Fibroblast of the aortic adventitia (primary cell): Measurements from ENCODE around the gene DVL1. TPM values are rescaled to one million over a fixed set of nuclear protein-coding genes. Genes with fewer than 3 reads are reported as not detected.

ENCODE experiments used
- DNase-seq: peaks from one replicate; pipeline ENCODE4 v3.0.0-alpha.2; 2010; ENCODE audit warnings: low read depth
- H3K4me3 ChIP-seq: 2 replicates; pipeline ENCODE4 v1.5.1; 2011; ENCODE audit warnings: low read depth, mild to moderate bottlenecking, control low read depth, low read length, moderate library complexity
- total RNA-seq: library from RNA; depleted of rRNA; stranded (reverse); fragments of >200 nt; gene quantifications from 2 replicates; pipeline ENCODE4 v1.2.3, GENCODE V29; 2012; ENCODE audit warnings: low replicate concordance
- TF ChIP-seq, protein P1 (sequence below): IDR thresholded peaks from 2 replicates; pipeline ENCODE4 v1.5.1; 2011; ENCODE audit warnings: mild to moderate bottlenecking, low read length, control low read depth, inconsistent platforms; ENCODE audit not compliant: insufficient read depth

The DVL1 gene
- total RNA-seq, 1 donor = 89.0 TPM

DNA sequence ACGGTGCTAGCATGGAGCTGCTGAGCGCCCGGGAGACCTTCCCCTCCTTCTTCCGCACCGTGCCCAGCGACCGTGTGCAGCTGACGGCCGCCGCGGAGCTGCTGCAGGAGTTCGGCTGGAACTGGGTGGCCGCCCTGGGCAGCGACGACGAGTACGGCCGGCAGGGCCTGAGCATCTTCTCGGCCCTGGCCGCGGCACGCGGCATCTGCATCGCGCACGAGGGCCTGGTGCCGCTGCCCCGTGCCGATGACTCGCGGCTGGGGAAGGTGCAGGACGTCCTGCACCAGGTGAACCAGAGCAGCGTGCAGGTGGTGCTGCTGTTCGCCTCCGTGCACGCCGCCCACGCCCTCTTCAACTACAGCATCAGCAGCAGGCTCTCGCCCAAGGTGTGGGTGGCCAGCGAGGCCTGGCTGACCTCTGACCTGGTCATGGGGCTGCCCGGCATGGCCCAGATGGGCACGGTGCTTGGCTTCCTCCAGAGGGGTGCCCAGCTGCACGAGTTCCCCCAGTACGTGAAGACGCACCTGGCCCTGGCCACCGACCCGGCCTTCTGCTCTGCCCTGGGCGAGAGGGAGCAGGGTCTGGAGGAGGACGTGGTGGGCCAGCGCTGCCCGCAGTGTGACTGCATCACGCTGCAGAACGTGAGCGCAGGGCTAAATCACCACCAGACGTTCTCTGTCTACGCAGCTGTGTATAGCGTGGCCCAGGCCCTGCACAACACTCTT is 17.0 kb downstream of the DVL1 start:
- no peak for DNase-seq
- no peak overlapping the region for H3K4me3 ChIP-seq
- TF ChIP-seq, protein P1, sequence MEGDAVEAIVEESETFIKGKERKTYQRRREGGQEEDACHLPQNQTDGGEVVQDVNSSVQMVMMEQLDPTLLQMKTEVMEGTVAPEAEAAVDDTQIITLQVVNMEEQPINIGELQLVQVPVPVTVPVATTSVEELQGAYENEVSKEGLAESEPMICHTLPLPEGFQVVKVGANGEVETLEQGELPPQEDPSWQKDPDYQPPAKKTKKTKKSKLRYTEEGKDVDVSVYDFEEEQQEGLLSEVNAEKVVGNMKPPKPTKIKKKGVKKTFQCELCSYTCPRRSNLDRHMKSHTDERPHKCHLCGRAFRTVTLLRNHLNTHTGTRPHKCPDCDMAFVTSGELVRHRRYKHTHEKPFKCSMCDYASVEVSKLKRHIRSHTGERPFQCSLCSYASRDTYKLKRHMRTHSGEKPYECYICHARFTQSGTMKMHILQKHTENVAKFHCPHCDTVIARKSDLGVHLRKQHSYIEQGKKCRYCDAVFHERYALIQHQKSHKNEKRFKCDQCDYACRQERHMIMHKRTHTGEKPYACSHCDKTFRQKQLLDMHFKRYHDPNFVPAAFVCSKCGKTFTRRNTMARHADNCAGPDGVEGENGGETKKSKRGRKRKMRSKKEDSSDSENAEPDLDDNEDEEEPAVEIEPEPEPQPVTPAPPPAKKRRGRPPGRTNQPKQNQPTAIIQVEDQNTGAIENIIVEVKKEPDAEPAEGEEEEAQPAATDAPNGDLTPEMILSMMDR = no peak

- H3K4me3 ChIP-seq = no peak within 1 kb of the TSS
- no peak for DNase-seq
- TF ChIP-seq, protein P1 = no peak
Measured at GRCh38 chr1:1331068-1331965, 17.9 kb downstream of the DVL1 start, which contains the start of gene TAS1R3. TSS of gene TAS1R3 (plus strand) at chr1:1331280. CDS start at chr1:1331346, 66 bp downstream.

DNA sequence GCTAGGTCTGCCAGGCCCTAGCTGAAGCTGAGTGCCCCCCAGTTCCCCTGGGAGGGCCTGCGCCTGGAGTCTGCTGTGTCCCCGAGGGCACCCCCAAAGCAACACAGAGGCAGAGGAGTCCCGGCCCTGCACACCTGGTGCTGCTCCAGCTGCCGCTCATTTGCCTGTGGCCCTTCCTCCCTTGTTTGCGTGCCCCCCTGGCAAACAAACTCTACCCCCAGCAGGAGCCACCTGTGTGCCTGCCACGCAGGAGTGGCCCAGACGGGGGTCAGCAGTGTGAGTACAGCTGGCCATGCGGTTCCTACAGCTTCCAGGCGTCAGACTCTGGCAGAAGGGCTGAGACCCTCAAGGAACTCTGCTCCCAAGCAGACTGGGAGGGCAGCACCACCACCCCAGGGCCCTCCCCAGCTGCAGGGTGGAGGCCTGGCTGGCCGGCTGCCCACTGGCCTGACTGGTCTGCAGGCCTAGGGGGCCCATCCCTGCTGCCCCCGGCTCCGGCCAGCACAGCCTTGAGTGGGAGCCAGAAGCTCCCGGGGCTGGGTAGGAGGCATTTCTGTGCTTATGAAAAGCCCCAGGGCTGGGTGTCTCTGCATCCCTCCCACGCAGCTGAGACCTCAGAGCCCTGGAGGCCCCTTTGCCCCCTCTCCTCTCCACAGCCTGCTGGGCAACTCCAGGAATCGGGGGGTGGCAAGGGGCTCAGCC is 18.7 kb downstream of the DVL1 start:
- peak; percentile 35 for DNase-seq
- TF ChIP-seq, protein P1 = no peak
- H3K4me3 ChIP-seq = no peak overlapping the region

GRCh38 chr1:1329304-1330210 is 19.7 kb downstream of the DVL1 start:
- no peak overlapping the region for H3K4me3 ChIP-seq
- TF ChIP-seq, protein P1 = no peak
- DNase-seq = no peak

DNA sequence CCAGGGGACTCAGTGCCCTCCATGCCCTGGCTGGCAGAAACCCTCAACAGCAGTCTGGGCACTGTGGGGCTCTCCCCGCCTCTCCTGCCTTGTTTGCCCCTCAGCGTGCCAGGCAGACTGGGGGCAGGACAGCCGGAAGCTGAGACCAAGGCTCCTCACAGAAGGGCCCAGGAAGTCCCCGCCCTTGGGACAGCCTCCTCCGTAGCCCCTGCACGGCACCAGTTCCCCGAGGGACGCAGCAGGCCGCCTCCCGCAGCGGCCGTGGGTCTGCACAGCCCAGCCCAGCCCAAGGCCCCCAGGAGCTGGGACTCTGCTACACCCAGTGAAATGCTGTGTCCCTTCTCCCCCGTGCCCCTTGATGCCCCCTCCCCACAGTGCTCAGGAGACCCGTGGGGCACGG is 21.0 kb downstream of the DVL1 start:
- no peak for DNase-seq
- H3K4me3 ChIP-seq = no peak overlapping the region
- TF ChIP-seq, protein P1 = no peak

DNA sequence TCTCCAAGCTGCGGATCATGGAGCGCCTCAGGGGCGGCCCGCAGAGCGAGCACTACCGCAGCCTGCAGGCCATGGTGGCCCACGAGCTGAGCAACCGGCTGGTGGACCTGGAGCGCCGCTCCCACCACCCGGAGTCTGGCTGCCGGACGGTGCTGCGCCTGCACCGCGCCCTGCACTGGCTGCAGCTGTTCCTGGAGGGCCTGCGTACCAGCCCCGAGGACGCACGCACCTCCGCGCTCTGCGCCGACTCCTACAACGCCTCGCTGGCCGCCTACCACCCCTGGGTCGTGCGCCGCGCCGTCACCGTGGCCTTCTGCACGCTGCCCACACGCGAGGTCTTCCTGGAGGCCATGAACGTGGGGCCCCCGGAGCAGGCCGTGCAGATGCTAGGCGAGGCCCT is 21.9 kb downstream of the DVL1 start:
- H3K4me3 ChIP-seq = no peak overlapping the region
- TF ChIP-seq, protein P1 = no peak
- DNase-seq = no peak
